GM23338 (cell line): ENCODE data around the gene LAYN. TPM values are rescaled to one million over a fixed set of nuclear protein-coding genes. Genes with fewer than 3 reads are reported as not detected.
A peak's percentile ranks its signal among the peaks of the same experiment; 100 is the strongest.

Experiments used
- ATAC-seq: fragments of 200-7000 bp; cut with Tn5 transposase; 3 replicates; pipeline ENCODE4 v1.9.1; 2020
- DNase-seq: peaks from one replicate; pipeline ENCODE4 v3.0.0-alpha.2; 2015; ENCODE audit warnings: low spot score
- H2AFZ ChIP-seq: fragments of 200-600 bp; sonication (generic); 2 replicates; pipeline ENCODE4 v1.8.0; 2016; ENCODE audit warnings: antibody characterized with exemption, mild to moderate bottlenecking, moderate library complexity
- H3F3A ChIP-seq: fragments of 200-600 bp; sonication (generic); replicated peaks from 2 replicates; pipeline ENCODE4 v1.8.0; 2017; ENCODE audit warnings: antibody characterized with exemption, mixed run types, low read depth
- H3K27ac ChIP-seq: fragments of 200-600 bp; sonication (generic); 2 replicates; pipeline ENCODE4 v1.6.1; 2016; ENCODE audit warnings: low read depth
- H3K27me3 ChIP-seq: fragments of 200-600 bp; sonication (generic); 2 replicates; pipeline ENCODE4 v1.8.0; 2016; ENCODE audit warnings: mild to moderate bottlenecking, mixed run types, moderate library complexity; ENCODE audit not compliant: insufficient read depth
- H3K36me3 ChIP-seq: fragments of 200-600 bp; sonication (generic); 2 replicates; pipeline ENCODE4 v1.8.0; 2016; ENCODE audit warnings: mild to moderate bottlenecking; ENCODE audit not compliant: insufficient read depth
- H3K4me1 ChIP-seq: fragments of 200-600 bp; sonication (generic); 2 replicates; pipeline ENCODE4 v1.8.0; 2016; ENCODE audit warnings: mild to moderate bottlenecking, moderate library complexity; ENCODE audit not compliant: insufficient read depth
- H3K4me2 ChIP-seq: fragments of 200-600 bp; sonication (generic); 2 replicates; pipeline ENCODE4 v1.7.1; 2017; ENCODE audit warnings: mixed run types
- H3K4me3 ChIP-seq: fragments of 200-600 bp; sonication (generic); 2 replicates; pipeline ENCODE4 v1.6.1; 2016; ENCODE audit warnings: mixed run types
- H3K79me2 ChIP-seq: fragments of 200-600 bp; sonication (generic); replicated peaks from 2 replicates; pipeline ENCODE4 v1.8.0; 2017; ENCODE audit warnings: mild to moderate bottlenecking; ENCODE audit not compliant: insufficient read depth
- H3K9me2 ChIP-seq: fragments of 200-600 bp; sonication (generic); 2 replicates; pipeline ENCODE4 v1.8.0; 2017; ENCODE audit not compliant: insufficient read depth
- H4K20me1 ChIP-seq: fragments of 200-600 bp; sonication (generic); replicated peaks from 2 replicates; pipeline ENCODE4 v1.8.0; 2017; ENCODE audit warnings: mild to moderate bottlenecking; ENCODE audit not compliant: insufficient read depth
- H3K27ac Mint-ChIP-seq: 2 replicates; pipeline ENCODE4 v1.8.0; 2020; ENCODE audit warnings: inconsistent platforms, mild to moderate bottlenecking, moderate library complexity, mixed read lengths
- H3K27me3 Mint-ChIP-seq: 3 replicates; pipeline ENCODE4 v1.8.0; 2022; ENCODE audit warnings: low read depth, mild to moderate bottlenecking, moderate library complexity, mixed read lengths, inconsistent platforms; ENCODE audit not compliant: insufficient read depth, poor library complexity
- H3K36me3 Mint-ChIP-seq: 3 replicates; pipeline ENCODE4 v1.8.0; 2021; ENCODE audit warnings: low read depth, mild to moderate bottlenecking, inconsistent platforms, moderate library complexity, mixed read lengths
- H3K4me1 Mint-ChIP-seq: 3 replicates; pipeline ENCODE4 v1.8.0; 2020; ENCODE audit warnings: mild to moderate bottlenecking, inconsistent platforms, mixed read lengths
- H3K4me3 Mint-ChIP-seq: 3 replicates; pipeline ENCODE4 v1.8.0; 2021; ENCODE audit warnings: moderate library complexity, mild to moderate bottlenecking, inconsistent platforms, mixed read lengths
- H3K9me3 Mint-ChIP-seq: 3 replicates; pipeline ENCODE4 v1.8.0; 2020; ENCODE audit warnings: moderate library complexity, mild to moderate bottlenecking, inconsistent platforms, mixed read lengths
- CREB1 ChIP-seq: fragments of 250-450 bp; sonication (Bioruptor Pico); IDR thresholded peaks from 2 replicates; pipeline ENCODE4 v1.5.0; 2020; ENCODE audit warnings: low read depth, mild to moderate bottlenecking, moderate library complexity
- EZH2 ChIP-seq: fragments of 200-600 bp; sonication (generic); IDR thresholded peaks from one replicate; pipeline ENCODE4 v1.8.0; 2017; ENCODE audit warnings: antibody characterized with exemption, mild to moderate bottlenecking, low read depth; ENCODE audit not compliant: unreplicated experiment
- EZH2phosphoT487 ChIP-seq: fragments of 200-600 bp; sonication (generic); IDR thresholded peaks from one replicate; pipeline ENCODE4 v1.8.1; 2018; ENCODE audit warnings: antibody characterized with exemption; ENCODE audit not compliant: unreplicated experiment
- JUNB ChIP-seq: IDR thresholded peaks from one replicate; pipeline ENCODE4 v1.6.1; 2016; ENCODE audit warnings: antibody characterized with exemption; ENCODE audit not compliant: unreplicated experiment
- NANOG ChIP-seq: IDR thresholded peaks from 2 replicates; pipeline ENCODE4 v1.6.1; 2016; ENCODE audit warnings: antibody characterized with exemption, borderline replicate concordance
- ZNF114 ChIP-seq: fragments of 250-450 bp; sonication (Bioruptor Pico); IDR thresholded peaks from 2 replicates; pipeline ENCODE4 v1.5.0; 2020; ENCODE audit warnings: mild to moderate bottlenecking, moderate library complexity
- ZNF331 ChIP-seq: fragments of 250-450 bp; sonication (Bioruptor Pico); IDR thresholded peaks from 2 replicates; pipeline ENCODE4 v1.5.0; 2020; ENCODE audit warnings: low read depth, mild to moderate bottlenecking, moderate library complexity
- polyA plus RNA-seq: library from polyadenylated mRNA; unstranded; fragments of >200 nt; fragmentation: Nextera tagmentation; extraction: Ambion mirVana; gene quantifications from 2 replicates; pipeline ENCODE4 v1.2.1, GENCODE V29; 2016
- total RNA-seq: library from RNA; depleted of rRNA; stranded (reverse); fragments of >200 nt; shearing (Covaris generic); gene quantifications from 2 replicates; pipeline ENCODE4 v1.2.3, GENCODE V29; 2014
- TF ChIP-seq, protein P1 (sequence below): fragments of 250-450 bp; sonication (Bioruptor Pico); IDR thresholded peaks from 2 replicates; pipeline ENCODE4 v1.5.0; 2020; ENCODE audit warnings: mild to moderate bottlenecking, moderate library complexity
- TF ChIP-seq, protein P2 (sequence below): IDR thresholded peaks from 2 replicates; pipeline ENCODE4 v1.6.1; 2016; ENCODE audit warnings: antibody characterized with exemption

Gene LAYN
- total and polyA plus RNA-seq, 2 experiments from 2014 or later = 6.8 to 7.9 TPM

DNA sequence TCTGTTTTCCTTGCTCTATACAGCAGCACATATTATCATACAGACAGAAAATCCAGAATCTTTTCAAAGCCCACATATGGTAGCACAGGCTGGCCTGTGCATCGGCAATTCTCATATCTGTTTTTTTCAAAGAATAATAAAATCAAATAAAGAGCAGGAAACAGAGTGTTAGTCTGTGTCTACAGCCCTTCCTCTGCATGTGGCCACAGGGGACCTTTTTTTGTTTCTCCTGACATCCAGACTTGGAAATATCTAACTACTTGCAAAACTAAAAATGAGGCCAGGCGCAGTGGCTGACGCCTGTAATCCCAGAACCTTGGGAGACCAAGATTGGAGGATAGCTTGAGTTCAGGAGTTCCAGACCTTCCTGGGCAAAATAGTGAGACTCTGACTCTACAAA lies 20.3 kb downstream of the LAYN start (continued):
- TF ChIP-seq, protein P1, sequence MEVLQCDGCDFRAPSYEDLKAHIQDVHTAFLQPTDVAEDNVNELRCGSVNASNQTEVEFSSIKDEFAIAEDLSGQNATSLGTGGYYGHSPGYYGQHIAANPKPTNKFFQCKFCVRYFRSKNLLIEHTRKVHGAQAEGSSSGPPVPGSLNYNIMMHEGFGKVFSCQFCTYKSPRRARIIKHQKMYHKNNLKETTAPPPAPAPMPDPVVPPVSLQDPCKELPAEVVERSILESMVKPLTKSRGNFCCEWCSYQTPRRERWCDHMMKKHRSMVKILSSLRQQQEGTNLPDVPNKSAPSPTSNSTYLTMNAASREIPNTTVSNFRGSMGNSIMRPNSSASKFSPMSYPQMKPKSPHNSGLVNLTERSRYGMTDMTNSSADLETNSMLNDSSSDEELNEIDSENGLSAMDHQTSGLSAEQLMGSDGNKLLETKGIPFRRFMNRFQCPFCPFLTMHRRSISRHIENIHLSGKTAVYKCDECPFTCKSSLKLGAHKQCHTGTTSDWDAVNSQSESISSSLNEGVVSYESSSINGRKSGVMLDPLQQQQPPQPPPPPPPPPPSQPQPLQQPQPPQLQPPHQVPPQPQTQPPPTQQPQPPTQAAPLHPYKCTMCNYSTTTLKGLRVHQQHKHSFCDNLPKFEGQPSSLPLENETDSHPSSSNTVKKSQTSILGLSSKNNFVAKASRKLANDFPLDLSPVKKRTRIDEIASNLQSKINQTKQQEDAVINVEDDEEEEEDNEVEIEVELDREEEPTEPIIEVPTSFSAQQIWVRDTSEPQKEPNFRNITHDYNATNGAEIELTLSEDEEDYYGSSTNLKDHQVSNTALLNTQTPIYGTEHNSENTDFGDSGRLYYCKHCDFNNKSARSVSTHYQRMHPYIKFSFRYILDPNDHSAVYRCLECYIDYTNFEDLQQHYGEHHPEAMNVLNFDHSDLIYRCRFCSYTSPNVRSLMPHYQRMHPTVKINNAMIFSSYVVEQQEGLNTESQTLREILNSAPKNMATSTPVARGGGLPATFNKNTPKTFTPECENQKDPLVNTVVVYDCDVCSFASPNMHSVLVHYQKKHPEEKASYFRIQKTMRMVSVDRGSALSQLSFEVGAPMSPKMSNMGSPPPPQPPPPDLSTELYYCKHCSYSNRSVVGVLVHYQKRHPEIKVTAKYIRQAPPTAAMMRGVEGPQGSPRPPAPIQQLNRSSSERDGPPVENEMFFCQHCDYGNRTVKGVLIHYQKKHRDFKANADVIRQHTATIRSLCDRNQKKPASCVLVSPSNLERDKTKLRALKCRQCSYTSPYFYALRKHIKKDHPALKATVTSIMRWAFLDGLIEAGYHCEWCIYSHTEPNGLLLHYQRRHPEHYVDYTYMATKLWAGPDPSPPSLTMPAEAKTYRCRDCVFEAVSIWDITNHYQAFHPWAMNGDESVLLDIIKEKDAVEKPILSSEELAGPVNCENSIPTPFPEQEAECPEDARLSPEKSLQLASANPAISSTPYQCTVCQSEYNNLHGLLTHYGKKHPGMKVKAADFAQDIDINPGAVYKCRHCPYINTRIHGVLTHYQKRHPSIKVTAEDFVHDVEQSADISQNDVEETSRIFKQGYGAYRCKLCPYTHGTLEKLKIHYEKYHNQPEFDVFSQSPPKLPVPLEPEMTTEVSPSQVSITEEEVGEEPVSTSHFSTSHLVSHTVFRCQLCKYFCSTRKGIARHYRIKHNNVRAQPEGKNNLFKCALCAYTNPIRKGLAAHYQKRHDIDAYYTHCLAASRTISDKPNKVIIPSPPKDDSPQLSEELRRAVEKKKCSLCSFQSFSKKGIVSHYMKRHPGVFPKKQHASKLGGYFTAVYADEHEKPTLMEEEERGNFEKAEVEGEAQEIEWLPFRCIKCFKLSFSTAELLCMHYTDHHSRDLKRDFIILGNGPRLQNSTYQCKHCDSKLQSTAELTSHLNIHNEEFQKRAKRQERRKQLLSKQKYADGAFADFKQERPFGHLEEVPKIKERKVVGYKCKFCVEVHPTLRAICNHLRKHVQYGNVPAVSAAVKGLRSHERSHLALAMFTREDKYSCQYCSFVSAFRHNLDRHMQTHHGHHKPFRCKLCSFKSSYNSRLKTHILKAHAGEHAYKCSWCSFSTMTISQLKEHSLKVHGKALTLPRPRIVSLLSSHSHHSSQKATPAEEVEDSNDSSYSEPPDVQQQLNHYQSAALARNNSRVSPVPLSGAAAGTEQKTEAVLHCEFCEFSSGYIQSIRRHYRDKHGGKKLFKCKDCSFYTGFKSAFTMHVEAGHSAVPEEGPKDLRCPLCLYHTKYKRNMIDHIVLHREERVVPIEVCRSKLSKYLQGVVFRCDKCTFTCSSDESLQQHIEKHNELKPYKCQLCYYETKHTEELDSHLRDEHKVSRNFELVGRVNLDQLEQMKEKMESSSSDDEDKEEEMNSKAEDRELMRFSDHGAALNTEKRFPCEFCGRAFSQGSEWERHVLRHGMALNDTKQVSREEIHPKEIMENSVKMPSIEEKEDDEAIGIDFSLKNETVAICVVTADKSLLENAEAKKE (CRISPR knock-in tag) = no peak
- TF ChIP-seq JUNB = no peak

DNA sequence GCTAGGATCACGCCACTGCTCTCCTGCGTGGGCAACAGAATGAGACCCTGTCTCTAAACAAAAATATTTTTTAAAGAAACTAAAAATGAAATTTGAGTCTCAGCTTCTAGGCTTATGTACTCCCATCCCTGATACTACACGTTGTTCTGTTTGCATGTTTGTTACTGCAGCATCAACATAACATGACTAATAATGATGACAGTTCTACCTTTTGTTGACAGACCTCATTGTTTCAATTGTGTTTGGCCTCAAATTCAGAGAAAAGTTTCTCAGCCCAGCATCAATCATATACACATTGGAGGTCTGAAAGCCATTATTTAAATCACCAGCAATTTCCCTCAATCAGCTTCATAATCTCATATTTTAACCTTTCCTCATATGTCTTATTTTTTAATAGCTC lies 20.8 kb downstream of the LAYN start:
- H3K36me3 ChIP-seq = peaks cover 2% of the 10 kb centered on the region; the same call in 1 of the 2 replicates
- H3K4me3 ChIP-seq = no peak overlapping the region
- H3K4me1 Mint-ChIP-seq = peaks cover 32% of the 10 kb centered on the region
- H3K9me3 Mint-ChIP-seq = peaks cover 11% of the 10 kb centered on the region
- 0 out of 2 replicates have a peak overlapping the region, but pooled peaks have one; percentile 17 for H3K4me2 ChIP-seq
- peak overlapping the region; percentile 51 for H3K27ac ChIP-seq
- H3K79me2 ChIP-seq = no peaks in the 10 kb centered on the region
- H3K9me2 ChIP-seq = no peaks in the 10 kb centered on the region
- H3K4me3 Mint-ChIP-seq = no peak overlapping the region
- H3K36me3 Mint-ChIP-seq = peaks cover 13% of the 10 kb centered on the region; the same call in 2 of the 3 replicates
- no peak for DNase-seq
- peaks cover 45% of the 10 kb centered on the region for H3K4me1 ChIP-seq
- no peak for ATAC-seq
- H3K27me3 Mint-ChIP-seq = peaks cover 10% of the 10 kb centered on the region
- no peaks in the 10 kb centered on the region for H3F3A ChIP-seq
- no peak overlapping the region for H3K27ac Mint-ChIP-seq
- no peaks in the 10 kb centered on the region for H3K27me3 ChIP-seq
- no peak overlapping the region for H2AFZ ChIP-seq
- H4K20me1 ChIP-seq = no peaks in the 10 kb centered on the region
- TF ChIP-seq, protein P1 (CRISPR knock-in tag) = no peak
- no peak for TF ChIP-seq EZH2
- no peak for TF ChIP-seq ZNF114
- no peak for TF ChIP-seq NANOG
- TF ChIP-seq, protein P2, sequence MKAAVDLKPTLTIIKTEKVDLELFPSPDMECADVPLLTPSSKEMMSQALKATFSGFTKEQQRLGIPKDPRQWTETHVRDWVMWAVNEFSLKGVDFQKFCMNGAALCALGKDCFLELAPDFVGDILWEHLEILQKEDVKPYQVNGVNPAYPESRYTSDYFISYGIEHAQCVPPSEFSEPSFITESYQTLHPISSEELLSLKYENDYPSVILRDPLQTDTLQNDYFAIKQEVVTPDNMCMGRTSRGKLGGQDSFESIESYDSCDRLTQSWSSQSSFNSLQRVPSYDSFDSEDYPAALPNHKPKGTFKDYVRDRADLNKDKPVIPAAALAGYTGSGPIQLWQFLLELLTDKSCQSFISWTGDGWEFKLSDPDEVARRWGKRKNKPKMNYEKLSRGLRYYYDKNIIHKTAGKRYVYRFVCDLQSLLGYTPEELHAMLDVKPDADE = no peak
- no peak for TF ChIP-seq ZNF331 (CRISPR knock-in tag)
- no peak for TF ChIP-seq JUNB
- TF ChIP-seq EZH2phosphoT487 = no peak
- no peak for TF ChIP-seq CREB1
